Panc1 (cell line): Measurements from ENCODE around the gene FAM222B.

Source experiments
- POLR2AphosphoS5 ChIP-seq: IDR thresholded peaks from 2 replicates; pipeline ENCODE4 v1.6.1; 2012; ENCODE audit warnings: mild to moderate bottlenecking, low read depth, low read length, moderate library complexity
- TF ChIP-seq, protein P1 (sequence below): fragments of 450-650 bp; IDR thresholded peaks from 2 replicates; pipeline ENCODE4 v1.5.1; 2017; ENCODE audit warnings: mild to moderate bottlenecking
- TF ChIP-seq, protein P2 (sequence below), 2 experiments: IDR thresholded peaks; 2 replicates each; pipeline ENCODE4 v1.6.1; 2011 to 2012; ENCODE audit warnings: low read depth in 2 of 2, control low read depth in 1 of 2, low read length in 1 of 2, mild to moderate bottlenecking in 1 of 2, moderate library complexity in 1 of 2; ENCODE audit not compliant: insufficient read depth in 1 of 2

DNA sequence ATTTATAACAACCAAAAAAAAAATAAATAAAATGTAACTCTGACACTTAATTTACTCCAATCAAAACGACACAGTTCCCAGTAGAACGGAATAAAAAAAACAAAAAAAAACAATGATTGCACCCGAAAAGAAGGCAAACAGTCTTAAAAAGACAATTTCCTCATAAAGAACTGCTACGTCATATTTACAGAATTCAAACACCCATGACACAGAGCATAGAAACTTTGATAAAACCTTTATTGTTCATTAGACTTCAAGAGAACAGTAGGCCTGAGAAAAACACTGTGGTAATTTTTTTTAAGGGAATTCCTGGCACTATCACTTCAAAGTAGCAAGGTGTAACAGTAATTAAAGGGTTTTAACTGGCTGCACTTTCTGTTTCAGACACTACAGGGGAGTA lies 26.1 kb downstream of the FAM222B start:
- TF ChIP-seq, protein P1, sequence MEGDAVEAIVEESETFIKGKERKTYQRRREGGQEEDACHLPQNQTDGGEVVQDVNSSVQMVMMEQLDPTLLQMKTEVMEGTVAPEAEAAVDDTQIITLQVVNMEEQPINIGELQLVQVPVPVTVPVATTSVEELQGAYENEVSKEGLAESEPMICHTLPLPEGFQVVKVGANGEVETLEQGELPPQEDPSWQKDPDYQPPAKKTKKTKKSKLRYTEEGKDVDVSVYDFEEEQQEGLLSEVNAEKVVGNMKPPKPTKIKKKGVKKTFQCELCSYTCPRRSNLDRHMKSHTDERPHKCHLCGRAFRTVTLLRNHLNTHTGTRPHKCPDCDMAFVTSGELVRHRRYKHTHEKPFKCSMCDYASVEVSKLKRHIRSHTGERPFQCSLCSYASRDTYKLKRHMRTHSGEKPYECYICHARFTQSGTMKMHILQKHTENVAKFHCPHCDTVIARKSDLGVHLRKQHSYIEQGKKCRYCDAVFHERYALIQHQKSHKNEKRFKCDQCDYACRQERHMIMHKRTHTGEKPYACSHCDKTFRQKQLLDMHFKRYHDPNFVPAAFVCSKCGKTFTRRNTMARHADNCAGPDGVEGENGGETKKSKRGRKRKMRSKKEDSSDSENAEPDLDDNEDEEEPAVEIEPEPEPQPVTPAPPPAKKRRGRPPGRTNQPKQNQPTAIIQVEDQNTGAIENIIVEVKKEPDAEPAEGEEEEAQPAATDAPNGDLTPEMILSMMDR: no peak
- TF ChIP-seq, protein P2, sequence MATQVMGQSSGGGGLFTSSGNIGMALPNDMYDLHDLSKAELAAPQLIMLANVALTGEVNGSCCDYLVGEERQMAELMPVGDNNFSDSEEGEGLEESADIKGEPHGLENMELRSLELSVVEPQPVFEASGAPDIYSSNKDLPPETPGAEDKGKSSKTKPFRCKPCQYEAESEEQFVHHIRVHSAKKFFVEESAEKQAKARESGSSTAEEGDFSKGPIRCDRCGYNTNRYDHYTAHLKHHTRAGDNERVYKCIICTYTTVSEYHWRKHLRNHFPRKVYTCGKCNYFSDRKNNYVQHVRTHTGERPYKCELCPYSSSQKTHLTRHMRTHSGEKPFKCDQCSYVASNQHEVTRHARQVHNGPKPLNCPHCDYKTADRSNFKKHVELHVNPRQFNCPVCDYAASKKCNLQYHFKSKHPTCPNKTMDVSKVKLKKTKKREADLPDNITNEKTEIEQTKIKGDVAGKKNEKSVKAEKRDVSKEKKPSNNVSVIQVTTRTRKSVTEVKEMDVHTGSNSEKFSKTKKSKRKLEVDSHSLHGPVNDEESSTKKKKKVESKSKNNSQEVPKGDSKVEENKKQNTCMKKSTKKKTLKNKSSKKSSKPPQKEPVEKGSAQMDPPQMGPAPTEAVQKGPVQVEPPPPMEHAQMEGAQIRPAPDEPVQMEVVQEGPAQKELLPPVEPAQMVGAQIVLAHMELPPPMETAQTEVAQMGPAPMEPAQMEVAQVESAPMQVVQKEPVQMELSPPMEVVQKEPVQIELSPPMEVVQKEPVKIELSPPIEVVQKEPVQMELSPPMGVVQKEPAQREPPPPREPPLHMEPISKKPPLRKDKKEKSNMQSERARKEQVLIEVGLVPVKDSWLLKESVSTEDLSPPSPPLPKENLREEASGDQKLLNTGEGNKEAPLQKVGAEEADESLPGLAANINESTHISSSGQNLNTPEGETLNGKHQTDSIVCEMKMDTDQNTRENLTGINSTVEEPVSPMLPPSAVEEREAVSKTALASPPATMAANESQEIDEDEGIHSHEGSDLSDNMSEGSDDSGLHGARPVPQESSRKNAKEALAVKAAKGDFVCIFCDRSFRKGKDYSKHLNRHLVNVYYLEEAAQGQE (IDR thresholded peaks at IDR 0.05; ENCODE audit: insufficient read depth in 1 of 2, low read depth in 2 of 2, low read length in 1 of 2): no peak
- TF ChIP-seq POLR2AphosphoS5: no peak
